HG02840 (cell line): ENCODE measurements around the gene CRISPLD2.
"Not testable (repeated sequence)": the region's sequence is repeated elsewhere in the genome, so short reads cannot be mapped to it uniquely, and the experiment has no call there.

Experiments
- ATAC-seq: cut with Tn5 transposase; IDR thresholded peaks from one replicate; pipeline ENCODE4 v1.9.1; 2021; ENCODE audit warnings: mild to moderate bottlenecking, moderate library complexity, moderate number of reproducible peaks; ENCODE audit not compliant: unreplicated experiment, low FRiP score

CRISPLD2 gene

DNA sequence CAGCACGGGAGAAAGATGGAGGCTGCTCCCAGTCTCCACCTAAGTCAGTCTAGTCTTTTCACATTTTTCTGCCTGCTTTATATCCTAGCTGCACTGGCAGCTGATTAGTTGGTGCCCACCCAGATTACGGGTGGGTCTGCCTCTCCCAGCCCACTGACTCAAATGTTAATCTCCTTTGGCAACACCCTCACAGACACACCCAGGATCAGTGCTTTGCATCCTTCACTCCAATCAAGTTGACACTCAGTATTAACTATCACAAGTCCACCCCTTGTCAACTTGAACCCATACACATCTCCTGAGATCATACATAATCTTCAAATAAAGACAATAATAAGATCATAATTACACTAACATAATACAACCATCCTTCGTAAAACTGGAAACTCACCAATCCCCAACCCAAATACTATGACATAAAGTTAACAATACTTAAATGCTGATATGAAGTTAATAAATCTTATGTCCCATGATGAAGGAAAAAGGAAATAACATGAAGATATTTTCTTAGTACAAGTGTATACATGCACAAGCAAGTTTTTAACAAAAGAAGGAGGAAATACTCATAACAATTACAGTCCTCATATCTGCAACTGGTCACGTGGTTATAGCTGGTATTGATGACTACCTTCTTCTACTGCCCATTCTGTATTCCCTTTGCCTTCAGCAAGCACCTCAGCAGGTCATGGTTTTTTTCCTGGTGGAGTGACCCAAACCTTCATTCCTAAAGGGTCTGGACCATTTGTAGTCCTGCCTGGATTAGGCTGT lies 35.8 kb downstream of the CRISPLD2 start:
- ATAC-seq = not testable (repeated sequence)

DNA sequence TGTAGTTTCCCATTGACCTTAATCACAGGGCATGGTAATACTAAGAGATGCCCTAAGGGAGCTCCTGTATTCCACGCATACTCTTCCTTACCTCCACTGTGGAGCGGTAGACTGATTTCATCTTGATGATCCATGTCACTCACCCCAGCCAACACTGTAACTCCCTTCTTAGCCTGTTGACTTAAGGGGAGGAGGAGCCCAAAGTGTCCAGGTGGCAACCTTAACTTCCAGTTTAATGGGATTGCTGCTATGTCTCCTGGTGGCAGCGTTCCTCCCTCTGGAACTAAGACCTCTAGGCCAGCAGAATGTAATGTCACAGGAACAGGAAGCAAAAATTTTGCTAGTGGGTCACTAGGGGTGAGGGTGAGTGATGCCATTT lies 36.4 kb downstream of the CRISPLD2 start:
- not testable (repeated sequence) for ATAC-seq

- not testable (repeated sequence) for ATAC-seq
Measured at GRCh38 chr16:84856811-84857210, 37.0 kb downstream of the CRISPLD2 start.

DNA sequence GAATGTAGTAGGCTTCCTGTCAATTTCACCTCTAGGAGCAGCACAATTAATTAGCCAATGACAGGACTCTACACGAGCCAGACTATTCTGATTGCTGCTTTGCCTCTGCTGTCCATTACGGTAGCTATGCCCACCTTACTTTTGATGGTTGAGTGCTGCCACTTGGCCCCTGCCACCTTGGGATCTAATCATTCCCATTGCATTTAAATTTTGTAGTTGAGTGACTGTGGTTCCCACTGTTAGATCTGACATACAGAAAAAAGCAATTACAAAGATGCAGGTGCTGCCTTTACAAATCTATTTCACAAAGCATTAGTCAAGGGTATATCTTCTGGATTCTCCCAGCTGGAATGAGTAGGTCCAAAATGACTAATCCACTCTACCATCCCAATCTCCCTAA lies 39.9 kb downstream of the CRISPLD2 start:
- ATAC-seq = no peak

DNA sequence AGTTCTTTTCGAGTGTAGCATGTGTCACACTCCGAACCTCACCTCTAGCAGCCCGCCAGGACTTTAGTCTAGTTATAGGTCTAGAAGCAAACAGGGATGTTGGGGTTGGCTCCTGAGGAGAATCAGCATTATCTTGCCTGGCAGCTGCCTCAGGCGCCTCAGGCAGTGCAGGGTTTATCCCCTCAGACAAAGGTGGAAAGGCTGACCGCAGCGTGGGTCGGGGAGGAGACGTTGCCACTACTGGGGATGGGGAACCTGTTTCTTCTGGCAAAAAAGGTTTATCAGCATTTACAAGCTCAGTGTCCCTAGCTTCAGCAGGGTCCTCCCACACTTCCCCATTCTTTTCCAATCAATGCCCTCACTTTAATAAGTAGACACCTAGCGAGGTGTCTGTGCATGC lies 40.6 kb downstream of the CRISPLD2 start:
- ATAC-seq = no peak

DNA sequence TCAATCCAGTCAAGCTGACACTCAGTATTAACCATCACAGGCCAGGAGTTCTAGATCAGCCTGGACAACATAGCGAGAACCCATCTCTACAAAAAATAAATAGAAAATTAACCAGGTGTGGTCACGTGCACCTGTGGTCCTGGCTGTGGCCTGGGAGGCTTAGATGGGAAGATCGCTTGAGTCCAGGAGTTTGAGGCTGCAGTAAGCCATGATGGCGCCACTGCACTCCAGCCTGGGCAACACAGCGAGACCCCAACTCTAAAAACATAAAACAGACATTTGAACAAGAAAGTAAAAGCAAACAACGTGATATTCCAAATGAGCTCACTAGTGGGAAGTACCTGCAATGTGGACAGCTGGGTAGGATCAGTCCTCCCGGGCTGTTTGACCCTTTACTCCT lies 41.9 kb downstream of the CRISPLD2 start:
- no peak for ATAC-seq

DNA sequence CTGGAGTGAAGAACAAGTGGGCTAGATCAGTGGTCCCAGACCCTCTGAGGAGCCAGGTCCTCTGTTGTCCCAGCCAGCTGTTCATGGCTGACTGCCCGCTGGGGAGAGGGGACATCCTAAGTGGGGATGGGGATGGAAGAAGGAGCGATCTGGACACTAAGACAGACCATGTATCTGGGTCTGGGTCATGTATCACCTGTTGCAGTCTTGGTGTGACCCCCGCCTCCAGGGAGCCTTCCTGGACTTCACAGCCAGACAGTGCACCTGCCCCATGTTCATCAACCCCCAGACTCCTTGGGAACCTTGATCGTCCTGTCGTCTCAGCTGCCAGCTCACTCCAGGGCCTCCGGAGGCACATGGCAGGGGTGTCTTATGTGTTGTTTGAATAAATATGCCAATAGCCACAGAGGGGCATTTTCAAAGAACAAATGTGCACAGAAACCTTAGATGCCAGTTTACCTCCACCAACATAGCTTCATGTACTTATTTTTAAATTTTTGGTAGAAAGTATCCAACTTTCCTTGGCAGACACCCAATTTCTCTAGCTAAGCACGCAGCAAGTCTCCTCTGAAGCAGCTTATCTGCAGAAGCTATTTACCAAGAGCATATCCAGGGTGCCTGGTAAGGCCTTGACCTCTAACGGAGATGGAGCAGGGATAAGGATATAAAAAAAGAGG lies 43.2 kb downstream of the CRISPLD2 start:
- ATAC-seq = no peak

- ATAC-seq = no peak
Measured at GRCh38 chr16:84863481-84863814, 43.7 kb downstream of the CRISPLD2 start.

- no peak for ATAC-seq
Measured at GRCh38 chr16:84864326-84864955, 44.7 kb downstream of the CRISPLD2 start.

- no peak for ATAC-seq
Measured at GRCh38 chr16:84867696-84868095, 47.9 kb downstream of the CRISPLD2 start.

GRCh38 chr16:84868328-84868727 lies 48.5 kb downstream of the CRISPLD2 start:
- ATAC-seq = no peak

- ATAC-seq = no peak
Measured at GRCh38 chr16:84868829-84869472, 49.2 kb downstream of the CRISPLD2 start.

DNA sequence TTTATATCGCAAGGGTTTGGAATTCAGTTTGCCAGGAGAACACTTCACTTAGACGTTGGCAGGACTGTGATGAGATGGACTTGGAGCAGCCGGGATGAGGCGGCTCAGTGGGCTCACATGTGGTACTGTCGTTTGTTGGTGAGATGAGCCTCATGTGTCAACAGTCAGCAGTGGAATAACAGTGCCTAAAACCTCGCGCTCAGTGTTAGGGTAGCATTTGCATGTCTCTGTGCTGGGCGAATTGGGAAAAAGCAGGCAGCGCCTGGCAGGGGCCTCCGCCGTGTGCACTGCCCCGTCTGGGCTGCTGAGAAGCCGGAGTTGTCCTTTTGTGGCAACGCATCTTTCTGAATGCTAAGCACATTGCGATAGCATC lies 49.7 kb downstream of the CRISPLD2 start:
- ATAC-seq = no peak

DNA sequence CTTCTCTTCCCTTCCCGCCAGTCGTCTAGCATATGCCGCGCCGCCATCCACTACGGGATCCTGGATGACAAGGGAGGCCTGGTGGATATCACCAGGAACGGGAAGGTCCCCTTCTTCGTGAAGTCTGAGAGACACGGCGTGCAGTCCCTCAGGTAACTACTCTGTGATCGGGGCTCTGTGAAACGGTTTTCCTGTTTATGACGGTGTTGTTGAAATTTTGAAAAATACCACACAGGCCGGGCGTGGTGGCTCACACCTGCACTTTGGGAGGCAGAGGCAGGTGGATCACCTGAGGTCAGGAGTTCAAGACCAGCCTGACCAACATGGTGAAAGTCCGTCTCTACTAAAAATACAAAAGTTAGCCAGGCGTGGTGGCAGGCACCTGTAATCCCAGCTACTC lies 53.2 kb downstream of the CRISPLD2 start:
- not testable (repeated sequence) for ATAC-seq

GRCh38 chr16:84874004-84874435 lies 54.2 kb downstream of the CRISPLD2 start:
- no peak for ATAC-seq

DNA sequence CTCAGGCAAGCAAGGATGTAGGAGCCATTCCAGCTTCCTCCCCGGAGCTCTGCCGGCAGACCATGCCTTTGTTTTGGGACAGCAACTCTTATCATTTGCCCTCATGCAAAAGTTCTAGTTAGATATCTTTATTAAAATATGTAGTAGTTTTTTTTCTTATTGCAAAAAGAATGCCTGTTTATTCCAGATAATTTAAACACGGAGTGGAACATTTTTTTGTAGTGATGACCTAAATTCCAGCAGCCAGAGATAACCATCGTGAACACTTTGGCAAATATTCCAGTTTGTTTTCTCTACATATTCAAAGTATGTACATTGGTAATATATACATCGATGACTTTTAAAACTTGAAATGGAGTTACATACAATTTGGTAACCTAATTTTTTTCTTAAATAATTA lies 54.8 kb downstream of the CRISPLD2 start:
- ATAC-seq = no peak

- no peak for ATAC-seq
Measured at GRCh38 chr16:84874983-84875382, 55.2 kb downstream of the CRISPLD2 start.

DNA sequence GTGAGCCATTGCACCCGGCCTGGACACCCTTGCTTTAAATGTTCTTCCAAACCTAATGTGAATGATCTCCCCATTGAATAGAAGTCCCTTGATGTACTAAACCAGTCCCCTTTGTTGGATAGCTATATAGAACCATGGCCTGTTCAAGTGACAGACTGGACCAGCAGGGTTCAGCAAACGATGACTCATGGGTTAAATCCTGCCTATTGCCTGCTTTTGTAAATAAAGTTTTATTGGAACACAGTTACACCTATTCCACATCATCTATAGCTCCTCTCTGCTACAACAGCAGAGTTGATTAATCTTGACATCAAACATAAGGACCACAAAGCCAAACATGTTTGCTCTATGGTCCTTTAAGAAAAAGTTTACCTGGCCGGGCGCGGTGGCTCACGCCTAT lies 56.1 kb downstream of the CRISPLD2 start:
- ATAC-seq = no peak

- no peak for ATAC-seq
Measured at GRCh38 chr16:84876873-84877606, 57.3 kb downstream of the CRISPLD2 start.

DNA sequence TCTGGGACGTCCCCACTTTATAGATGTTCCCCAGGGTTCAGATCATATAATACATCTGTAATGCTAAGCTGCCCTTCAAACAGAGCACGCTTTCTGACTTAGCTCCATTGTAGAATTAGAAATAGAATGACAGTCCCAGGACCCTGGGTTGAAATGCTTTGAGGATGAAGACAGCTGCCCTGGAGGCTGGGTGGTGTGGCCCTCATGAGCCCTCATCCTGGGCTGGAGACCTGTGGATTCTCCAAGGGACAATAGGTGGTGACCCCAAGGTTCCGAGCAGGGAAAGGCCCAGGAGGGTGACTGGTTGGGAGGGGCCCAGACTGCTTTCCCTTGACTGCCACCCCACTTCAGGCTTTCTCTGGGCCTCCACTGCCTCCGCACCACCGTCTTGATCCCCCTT lies 59.0 kb downstream of the CRISPLD2 start:
- ATAC-seq = no peak
